RWPE1 (cell line): ENCODE measurements around the gene SLC23A3.

Experiments used
- CTCF ChIA-PET: fragments of 350-600 bp; sonication (Branson Sonifier 250); formaldehyde crosslinking; extraction: SDS; loops from one replicate; lab custom pipeline; 2021; lab: Yijun Ruan, JAX
- POLR2A ChIA-PET: fragments of 400-600 bp; formaldehyde crosslinking; extraction: SDS; loops from one replicate; lab custom pipeline; 2020; ENCODE audit warnings: antibody characterized with exemption; ENCODE audit not compliant: low non-redundant PET; lab: Yijun Ruan, JAX
- DNase-seq: peaks from one replicate; pipeline ENCODE4 v3.0.0; 2012; ENCODE audit warnings: low spot score
- H3K27ac ChIP-seq: fragments of 450-650 bp; 2 replicates; pipeline ENCODE4 v1.5.1; 2017
- CTCF ChIP-seq: fragments of 450-650 bp; conservative IDR thresholded peaks from 2 replicates; pipeline ENCODE4 v1.5.1; 2017; ENCODE audit warnings: low read depth, mild to moderate bottlenecking

Gene SLC23A3

GRCh38 chr2:219175486-219175885 lies 5.7 kb upstream of the SLC23A3 start:
- H3K27ac ChIP-seq: peak overlapping the region; percentile 99
- ChIA-PET CTCF (interaction anchor here (0.6 to 1.6 kb wide), 3 partner anchors 16 to 195 kb away, joined by 3 to 6 read pairs (median 3); no protein-coding TSS in a partner anchor), POLR2A (interaction anchor here (0.6 to 1.2 kb wide), 2 partner anchors 42 to 49 kb away, joined by 4 to 5 read pairs; no protein-coding TSS in a partner anchor)
- TF ChIP-seq CTCF: no peak
- no peak for DNase-seq

- CTCF ChIA-PET: no interaction called here
- POLR2A ChIA-PET: no interaction called here
- H3K27ac ChIP-seq: peak overlapping the region; percentile 99; the same call in 1 of the 2 replicates
- no peak for TF ChIP-seq CTCF
- DNase-seq: no peak
Observed at GRCh38 chr2:219174801-219175200, 5.0 kb upstream of the SLC23A3 start.

- TF ChIP-seq CTCF: no peak
- H3K27ac ChIP-seq: no peak overlapping the region
- POLR2A ChIA-PET: no interaction called here
- CTCF ChIA-PET: no interaction called here
- DNase-seq: no peak
Observed at GRCh38 chr2:219174146-219174545, 4.3 kb upstream of the SLC23A3 start.

GRCh38 chr2:219173176-219173575 lies 3.3 kb upstream of the SLC23A3 start:
- ChIA-PET POLR2A (no interaction called here), CTCF (no interaction called here)
- no peak for DNase-seq
- no peak for TF ChIP-seq CTCF
- H3K27ac ChIP-seq: no peak overlapping the region

- no peak for DNase-seq
- POLR2A ChIA-PET: no interaction called here
- peak overlapping the region; percentile 58 for H3K27ac ChIP-seq
- CTCF ChIA-PET: interaction anchor here (0.6 to 1.5 kb wide), 3 partner anchors 9 to 198 kb away, joined by 3 to 5 read pairs (median 4); no protein-coding TSS in a partner anchor
- TF ChIP-seq CTCF: no peak
Observed at GRCh38 chr2:219172231-219173154, 2.7 kb upstream of the SLC23A3 start.

GRCh38 chr2:219171231-219171651 lies 1.4 kb upstream of the SLC23A3 start:
- H3K27ac ChIP-seq: peak overlapping the region; percentile 58
- TF ChIP-seq CTCF: peak; percentile 69
- ChIA-PET POLR2A (no interaction called here), CTCF (interaction anchor here (0.8 to 1.5 kb wide), 7 partner anchors 8 to 157 kb away, joined by 3 to 7 read pairs (median 4); no protein-coding TSS in a partner anchor)
- DNase-seq: peak; percentile 37
